Activated CD8-positive, alpha-beta memory T cell treated with anti-CD3 and anti-CD28 coated beads, Interleukin-2, amount 10 ng/mL, durations not matched to agents 7 days and 5 days (primary cell): ENCODE data around the gene PNISR. TPM values are rescaled to one million over a fixed set of nuclear protein-coding genes. Genes with fewer than 3 reads are reported as not detected.

Experiments used
- ATAC-seq: fragments of 150-1000 bp; cut with Tn5 transposase; one replicate; pipeline ENCODE4 v1.10.0; 2021; ENCODE audit warnings: moderate library complexity
- CTCF ChIA-PET: fragments of 350-600 bp; sonication (Branson Sonifier 250); formaldehyde crosslinking; loops from one replicate; lab custom pipeline; 2021; ENCODE audit warnings: antibody characterized with exemption; lab: Charles Lee
- DNase-seq: peaks from one replicate; pipeline ENCODE4 v3.0.0-alpha.2; 2020
- H3K27ac Mint-ChIP-seq: one replicate; pipeline ENCODE4 v1.8.0; 2021; ENCODE audit warnings: mild to moderate bottlenecking, mixed read lengths
- H3K27me3 Mint-ChIP-seq: one replicate; pipeline ENCODE4 v1.8.0; 2021; ENCODE audit warnings: mixed read lengths
- H3K36me3 Mint-ChIP-seq: one replicate; pipeline ENCODE4 v1.8.0; 2021; ENCODE audit warnings: mild to moderate bottlenecking, mixed read lengths
- H3K4me1 Mint-ChIP-seq: one replicate; pipeline ENCODE4 v1.8.0; 2021; ENCODE audit warnings: mixed read lengths
- H3K4me3 Mint-ChIP-seq: one replicate; pipeline ENCODE4 v1.8.0; 2021; ENCODE audit warnings: mild to moderate bottlenecking, moderate library complexity, mixed read lengths
- H3K9me3 Mint-ChIP-seq: one replicate; pipeline ENCODE4 v1.8.0; 2022; ENCODE audit warnings: low read depth, mixed read lengths
- total RNA-seq, 2 experiments: library from RNA; stranded (reverse); gene quantifications; one replicate each; pipeline ENCODE4 v1.2.3, GENCODE V29; 2021

PNISR gene
- total RNA-seq, 2 experiments from 2014 or later = 136 to 162 TPM

- no peak for DNase-seq
- Mint-ChIP-seq H3K27me3 (no peaks in the 10 kb centered on the region), H3K36me3 (peaks cover 2% of the 10 kb centered on the region), H3K4me3 (peak overlapping the region; percentile 90), H3K4me1 (peaks cover 11% of the 10 kb centered on the region), H3K9me3 (no peaks in the 10 kb centered on the region), H3K27ac (peak overlapping the region; percentile 91)
- CTCF ChIA-PET = interaction anchor here (0.7 to 4.3 kb wide), 11 partner anchors 9 to 154 kb away, joined by 3 to 17 read pairs (median 3); no protein-coding TSS in a partner anchor
- peak; percentile 16 for ATAC-seq
Observed at GRCh38 chr6:99393366-99393697, 31.8 kb downstream of the PNISR start.

- Mint-ChIP-seq H3K27ac (no peak overlapping the region), H3K4me3 (no peak overlapping the region), H3K4me1 (peaks cover 12% of the 10 kb centered on the region), H3K36me3 (no peaks in the 10 kb centered on the region), H3K27me3 (no peaks in the 10 kb centered on the region), H3K9me3 (no peaks in the 10 kb centered on the region)
- ATAC-seq (no peak), DNase-seq (no peak)
- CTCF ChIA-PET = no interaction called here
Observed at GRCh38 chr6:99390896-99391295, 34.2 kb downstream of the PNISR start.

GRCh38 chr6:99384507-99384906 is 40.6 kb downstream of the PNISR start:
- no peak overlapping the region for H3K4me3 Mint-ChIP-seq
- H3K9me3 Mint-ChIP-seq = no peaks in the 10 kb centered on the region
- no peak overlapping the region for H3K27ac Mint-ChIP-seq
- peaks cover 1% of the 10 kb centered on the region for H3K4me1 Mint-ChIP-seq
- CTCF ChIA-PET = no interaction called here
- H3K27me3 Mint-ChIP-seq = no peaks in the 10 kb centered on the region
- peaks cover 1% of the 10 kb centered on the region for H3K36me3 Mint-ChIP-seq
- ATAC-seq = no peak
- no peak for DNase-seq

- Mint-ChIP-seq H3K4me1 (peaks cover 3% of the 10 kb centered on the region), H3K4me3 (no peak overlapping the region), H3K36me3 (peaks cover 1% of the 10 kb centered on the region), H3K27ac (no peak overlapping the region), H3K9me3 (no peaks in the 10 kb centered on the region), H3K27me3 (no peaks in the 10 kb centered on the region)
- CTCF ChIA-PET = interaction anchor here (0.9 to 2.5 kb wide), 3 partner anchors 15 to 48 kb away, joined by 4 to 6 read pairs (median 4); partner anchors contain the start of gene COQ3
- DNase-seq (no peak), ATAC-seq (peak; percentile 16)
Observed at GRCh38 chr6:99378636-99379035, 46.5 kb downstream of the PNISR start.

GRCh38 chr6:99369533-99369932 is 55.6 kb downstream of the PNISR start:
- no peaks in the 10 kb centered on the region for H3K27me3 Mint-ChIP-seq
- ATAC-seq = no peak
- no peak overlapping the region for H3K4me3 Mint-ChIP-seq
- H3K4me1 Mint-ChIP-seq = peaks cover under 1% of the 10 kb centered on the region
- no peaks in the 10 kb centered on the region for H3K36me3 Mint-ChIP-seq
- CTCF ChIA-PET = no interaction called here
- DNase-seq = no peak
- H3K9me3 Mint-ChIP-seq = no peaks in the 10 kb centered on the region
- H3K27ac Mint-ChIP-seq = no peak overlapping the region

GRCh38 chr6:99366852-99367251 is 58.3 kb downstream of the PNISR start:
- DNase-seq (no peak), ATAC-seq (no peak)
- Mint-ChIP-seq H3K4me3 (no peak overlapping the region), H3K4me1 (peaks cover 18% of the 10 kb centered on the region), H3K9me3 (no peaks in the 10 kb centered on the region), H3K27me3 (peaks cover 2% of the 10 kb centered on the region), H3K36me3 (no peaks in the 10 kb centered on the region), H3K27ac (no peak overlapping the region)
- CTCF ChIA-PET = no interaction called here

- H3K36me3 Mint-ChIP-seq = no peaks in the 10 kb centered on the region
- peaks cover 25% of the 10 kb centered on the region for H3K27me3 Mint-ChIP-seq
- CTCF ChIA-PET = interaction anchor here (0.9 to 1.5 kb wide), 6 partner anchors 9 to 60 kb away, joined by 3 to 5 read pairs (median 3); no protein-coding TSS in a partner anchor
- H3K4me3 Mint-ChIP-seq = no peak overlapping the region
- DNase-seq (no peak), ATAC-seq (peak; percentile 85)
- H3K4me1 Mint-ChIP-seq = peaks cover 20% of the 10 kb centered on the region
- H3K27ac Mint-ChIP-seq = peak overlapping the region; percentile 45
- H3K9me3 Mint-ChIP-seq = no peaks in the 10 kb centered on the region
Observed at GRCh38 chr6:99364026-99364425, 61.1 kb downstream of the PNISR start.

GRCh38 chr6:99362678-99363268 is 62.3 kb downstream of the PNISR start:
- H3K9me3 Mint-ChIP-seq = no peaks in the 10 kb centered on the region
- peaks cover 31% of the 10 kb centered on the region for H3K27me3 Mint-ChIP-seq
- ATAC-seq (peak; percentile 47), DNase-seq (no peak)
- peaks cover 20% of the 10 kb centered on the region for H3K4me1 Mint-ChIP-seq
- no peaks in the 10 kb centered on the region for H3K36me3 Mint-ChIP-seq
- CTCF ChIA-PET = interaction anchor here (1.3 kb wide), 1 partner anchor 12 kb away, joined by 3 read pairs; no protein-coding TSS in a partner anchor
- H3K4me3 Mint-ChIP-seq = no peak overlapping the region
- H3K27ac Mint-ChIP-seq = no peak overlapping the region

- no peak overlapping the region for H3K27ac Mint-ChIP-seq
- no peak overlapping the region for H3K4me3 Mint-ChIP-seq
- H3K36me3 Mint-ChIP-seq = no peaks in the 10 kb centered on the region
- peaks cover 55% of the 10 kb centered on the region for H3K27me3 Mint-ChIP-seq
- H3K4me1 Mint-ChIP-seq = peaks cover 20% of the 10 kb centered on the region
- DNase-seq = no peak
- CTCF ChIA-PET = no interaction called here
- ATAC-seq = no peak
- H3K9me3 Mint-ChIP-seq = no peaks in the 10 kb centered on the region
Observed at GRCh38 chr6:99359800-99360199, 65.3 kb downstream of the PNISR start.

- Mint-ChIP-seq H3K27ac (no peak overlapping the region), H3K27me3 (peaks cover 71% of the 10 kb centered on the region), H3K36me3 (no peaks in the 10 kb centered on the region), H3K4me3 (no peak overlapping the region), H3K4me1 (peaks cover under 1% of the 10 kb centered on the region), H3K9me3 (no peaks in the 10 kb centered on the region)
- ATAC-seq = no peak
- DNase-seq = no peak
- CTCF ChIA-PET = no interaction called here
Observed at GRCh38 chr6:99356641-99357040, 68.5 kb downstream of the PNISR start.

- DNase-seq (no peak), ATAC-seq (no peak)
- Mint-ChIP-seq H3K36me3 (no peaks in the 10 kb centered on the region), H3K27me3 (peaks cover 71% of the 10 kb centered on the region), H3K27ac (no peak overlapping the region), H3K4me1 (peaks cover 2% of the 10 kb centered on the region), H3K4me3 (no peak overlapping the region), H3K9me3 (no peaks in the 10 kb centered on the region)
- CTCF ChIA-PET = no interaction called here
Observed at GRCh38 chr6:99354983-99355382, 70.1 kb downstream of the PNISR start.

GRCh38 chr6:99353126-99353525 is 72.0 kb downstream of the PNISR start:
- H3K4me3 Mint-ChIP-seq = no peak overlapping the region
- no peak overlapping the region for H3K27ac Mint-ChIP-seq
- CTCF ChIA-PET = no interaction called here

GRCh38 chr6:99350573-99350972 is 74.5 kb downstream of the PNISR start:
- no peak for DNase-seq
- Mint-ChIP-seq H3K27ac (no peak overlapping the region), H3K4me3 (no peak overlapping the region), H3K36me3 (no peaks in the 10 kb centered on the region), H3K27me3 (peaks cover 75% of the 10 kb centered on the region), H3K4me1 (peaks cover 2% of the 10 kb centered on the region), H3K9me3 (no peaks in the 10 kb centered on the region)
- no peak for ATAC-seq
- CTCF ChIA-PET = interaction anchor here (1.5 kb wide), 1 partner anchor 20 kb away, joined by 5 read pairs; no protein-coding TSS in a partner anchor

More at GRCh38 chr6:99353126-99353525, 72.0 kb downstream of the PNISR start:
- Mint-ChIP-seq H3K4me1 (peaks cover 2% of the 10 kb centered on the region), H3K36me3 (no peaks in the 10 kb centered on the region), H3K9me3 (no peaks in the 10 kb centered on the region), H3K27me3 (peaks cover 74% of the 10 kb centered on the region)
- no peak for DNase-seq
- no peak for ATAC-seq
